Ureter (tissue), 1 donor: ENCODE results near the gene GCK. TPM values are rescaled to one million over a fixed set of nuclear protein-coding genes. Genes with fewer than 3 reads are reported as not detected.
"Not testable (repeated sequence)": the region's sequence is repeated elsewhere in the genome, so short reads cannot be mapped to it uniquely, and the experiment has no call there.

Experiments used
- DNase-seq: peaks from one replicate; pipeline ENCODE4 v3.0.0-alpha.2; 2020; ENCODE audit warnings: low spot score
- total RNA-seq: library from RNA; stranded (reverse); gene quantifications from one replicate; pipeline ENCODE4 v1.2.4, GENCODE V29; 2023
- donor health status: DM: yes; HTN: yes; CAD: no.

The GCK gene
- total RNA-seq, 1 donor from 2014 or later = 0.39 TPM

- DNase-seq = no peak
Observed at GRCh38 chr7:44180631-44181030, 8.6 kb downstream of the GCK start.

- DNase-seq = no peak
Observed at GRCh38 chr7:44177570-44178131, 11.6 kb downstream of the GCK start.

GRCh38 chr7:44176486-44176885 lies 12.8 kb downstream of the GCK start:
- DNase-seq = no peak

DNA sequence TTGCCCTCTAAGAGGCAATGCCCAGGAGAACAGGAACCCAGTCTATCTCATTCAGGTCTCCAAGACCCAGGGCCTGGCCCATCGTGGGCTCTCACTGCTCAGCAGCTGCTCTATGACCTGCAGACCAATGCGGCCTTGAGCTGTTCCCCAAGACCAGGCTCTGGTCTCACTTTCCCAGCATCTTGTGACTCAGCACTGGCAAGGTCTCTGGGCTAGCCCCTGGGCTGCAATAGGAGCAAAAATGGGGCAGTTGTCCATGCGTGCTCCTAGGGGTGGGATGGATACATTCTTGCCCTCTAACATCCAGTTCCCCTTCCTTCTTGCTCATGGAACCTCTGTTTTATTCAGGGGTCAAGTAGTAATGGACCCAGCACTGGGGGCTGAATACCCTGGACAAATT lies 13.5 kb downstream of the GCK start:
- DNase-seq = no peak

DNA sequence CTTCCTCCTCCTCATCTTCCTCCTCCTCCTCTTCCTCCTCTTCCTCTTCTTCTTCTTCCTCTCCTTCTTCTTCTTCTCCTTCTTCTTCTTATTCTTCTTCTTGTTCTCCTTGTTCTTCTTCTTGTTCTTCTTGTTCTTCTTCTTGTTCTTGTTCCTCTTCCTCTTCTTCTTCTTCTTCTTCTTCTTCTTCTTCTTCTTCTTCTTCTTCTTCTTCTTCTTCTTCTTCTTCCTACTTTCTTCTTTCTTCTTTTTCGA lies 14.6 kb downstream of the GCK start:
- not testable (repeated sequence) for DNase-seq

DNA sequence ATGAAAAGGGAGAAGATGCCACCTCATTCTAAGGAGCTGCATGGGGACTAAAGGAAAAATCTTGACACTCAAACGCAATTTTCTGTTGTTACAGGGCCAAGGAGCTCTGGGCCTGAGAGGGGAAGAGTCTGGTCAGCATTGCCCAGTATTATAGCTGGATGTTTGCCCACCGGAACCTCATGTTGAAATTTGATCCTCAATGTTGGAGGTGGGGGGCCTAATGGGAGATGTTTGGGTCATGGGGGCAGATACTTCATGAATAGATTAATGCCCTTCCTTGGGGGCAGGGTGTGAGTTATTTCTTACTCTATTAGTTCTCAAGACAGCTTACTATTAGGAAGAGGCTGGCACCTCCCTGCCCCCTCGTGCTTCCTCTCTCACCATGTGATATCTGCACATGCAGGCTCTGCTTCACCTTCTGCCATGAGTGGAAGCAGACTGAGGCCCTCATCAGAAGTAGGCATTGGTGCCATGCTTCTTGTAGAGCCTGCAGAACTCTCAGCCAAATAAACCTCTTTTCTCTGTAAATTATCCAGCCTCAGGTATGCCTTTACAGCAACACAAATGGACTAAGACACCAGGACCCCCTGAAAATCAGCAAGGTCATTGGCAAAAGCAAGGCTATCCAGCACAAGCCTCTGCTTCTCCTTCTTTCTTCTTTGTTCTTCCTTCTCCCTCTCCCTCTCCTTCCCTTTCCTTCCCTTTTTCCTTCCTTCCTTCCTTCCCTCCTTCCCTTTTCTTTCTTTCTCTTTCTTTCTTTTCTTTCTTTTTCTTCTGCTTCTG lies 15.1 kb downstream of the GCK start:
- DNase-seq = no peak

DNA sequence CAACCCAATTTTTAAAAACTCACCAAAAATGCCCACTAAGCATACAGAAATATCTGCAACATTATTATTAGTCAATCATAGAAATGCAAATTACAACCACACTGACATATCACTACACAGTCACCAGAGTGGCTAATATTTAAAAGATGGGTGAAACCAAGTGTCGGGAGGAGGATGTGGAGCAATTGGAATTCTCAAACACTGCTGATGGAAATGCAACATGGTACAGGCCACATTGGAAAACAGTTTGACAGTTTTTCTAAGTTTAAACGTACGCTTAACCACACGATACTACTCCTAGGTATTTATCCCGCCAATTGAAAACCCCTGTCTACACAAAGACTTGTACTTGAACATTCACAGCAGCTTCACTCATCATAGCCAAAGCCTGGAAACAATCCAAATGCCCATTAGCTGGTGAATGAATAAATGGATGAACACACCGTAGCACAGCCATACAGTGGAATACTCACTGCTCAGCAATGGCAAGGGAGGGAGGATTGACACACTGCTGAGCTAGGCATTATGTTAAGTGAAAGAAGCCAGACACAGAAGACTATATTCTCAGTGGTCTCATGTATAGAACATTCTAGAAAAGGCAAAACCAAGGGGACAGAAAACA lies 16.3 kb downstream of the GCK start:
- DNase-seq = no peak

DNA sequence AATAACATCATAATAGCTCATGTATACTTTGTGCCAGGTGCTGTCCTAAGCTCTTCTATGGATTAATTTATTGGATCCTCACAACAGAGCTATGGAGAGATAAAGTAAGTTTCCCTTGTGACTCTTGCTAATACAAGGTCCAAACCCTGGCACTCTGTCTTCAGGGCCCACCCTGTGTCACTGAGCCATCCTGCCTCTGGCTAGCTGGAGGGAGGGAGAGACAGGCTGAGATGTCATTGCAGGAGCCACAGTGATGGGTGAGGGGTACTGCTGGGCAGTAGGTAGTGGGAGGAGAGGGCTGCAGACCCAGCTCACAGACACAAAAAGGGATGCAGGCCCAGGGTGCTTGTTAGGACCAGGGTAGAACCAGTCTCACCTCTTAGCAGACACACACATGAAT lies 16.9 kb downstream of the GCK start:
- DNase-seq = no peak

DNA sequence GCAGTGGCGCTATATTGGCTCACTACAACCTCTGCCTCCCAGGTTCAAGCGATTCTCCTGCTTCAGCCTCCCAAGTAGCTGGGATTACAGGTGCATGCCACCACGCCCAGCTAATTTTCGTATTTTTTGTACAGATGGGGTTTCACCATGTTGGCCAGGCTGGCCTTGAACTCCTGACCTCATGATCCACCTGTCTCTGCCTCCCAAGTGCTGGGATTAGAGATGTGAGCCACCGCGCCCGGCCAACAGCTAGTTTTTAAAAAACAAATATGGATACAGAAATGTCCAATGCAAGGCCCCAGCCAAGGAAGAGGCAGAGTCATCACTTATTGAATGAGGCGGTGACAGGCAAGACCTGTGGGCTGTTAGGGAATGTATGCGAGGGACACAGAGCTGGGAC lies 17.3 kb downstream of the GCK start:
- not testable (repeated sequence) for DNase-seq

DNA sequence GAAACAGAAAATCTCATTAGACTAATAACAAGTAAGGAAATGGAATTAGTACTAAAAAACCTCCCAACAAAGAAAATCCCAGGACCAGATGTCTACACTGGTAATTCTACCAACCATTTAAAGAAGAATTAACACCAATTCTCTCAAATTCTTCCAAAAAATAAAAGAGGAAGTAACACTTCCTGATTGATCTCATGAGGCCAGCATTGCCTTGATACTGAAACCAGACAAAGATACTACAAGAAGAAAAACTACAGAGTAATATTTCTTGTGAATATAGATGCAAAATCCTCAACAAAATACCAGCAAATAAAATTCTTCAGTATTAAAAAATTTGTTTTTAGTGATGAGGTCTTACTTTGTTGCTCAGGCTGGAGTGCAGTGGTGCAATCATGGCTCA lies 21.3 kb downstream of the GCK start:
- no peak for DNase-seq

DNA sequence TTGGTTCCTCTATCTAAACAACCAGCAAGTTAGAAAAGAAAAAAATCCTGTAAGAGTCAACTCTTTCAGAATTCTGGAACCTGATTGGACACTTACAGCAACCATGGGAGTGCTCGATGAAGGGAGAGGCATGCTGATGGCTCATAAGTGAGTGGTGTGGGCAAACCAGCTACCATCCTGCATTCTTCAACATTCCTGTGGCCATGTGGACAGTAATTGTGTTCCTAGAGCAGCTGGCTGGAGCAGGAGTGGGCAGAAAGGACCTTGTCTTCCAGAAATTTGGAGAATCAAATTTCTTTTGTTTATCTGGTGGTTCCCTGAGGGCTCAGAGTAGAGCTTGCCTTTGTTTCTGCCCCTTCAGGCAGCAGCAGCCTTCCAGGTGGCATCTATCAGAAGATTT lies 25.6 kb downstream of the GCK start:
- DNase-seq = no peak

- DNase-seq = no peak
Observed at GRCh38 chr7:44162785-44163395, 26.3 kb downstream of the GCK start.

DNA sequence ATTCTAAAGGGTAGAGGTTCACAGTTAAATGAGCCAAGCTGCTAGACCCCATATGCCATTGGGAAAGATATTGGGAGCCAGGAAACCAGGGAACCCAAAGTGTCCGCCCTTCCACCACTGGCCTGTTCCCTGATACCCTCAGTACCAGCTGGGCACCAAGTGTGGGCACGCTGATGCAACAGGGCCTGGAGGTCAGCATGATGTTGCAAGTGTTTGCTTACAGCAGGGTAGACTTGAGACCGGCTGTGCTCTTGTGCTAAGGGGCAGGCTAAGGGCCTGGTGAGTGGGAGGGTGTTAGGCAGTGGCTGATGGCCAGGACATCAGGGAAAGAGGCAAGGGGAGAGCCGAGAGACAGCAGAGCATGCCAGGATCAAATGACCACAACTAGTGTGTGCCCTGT lies 27.1 kb downstream of the GCK start:
- no peak for DNase-seq

- DNase-seq = no peak
Observed at GRCh38 chr7:44161371-44161770, 27.9 kb downstream of the GCK start.

DNA sequence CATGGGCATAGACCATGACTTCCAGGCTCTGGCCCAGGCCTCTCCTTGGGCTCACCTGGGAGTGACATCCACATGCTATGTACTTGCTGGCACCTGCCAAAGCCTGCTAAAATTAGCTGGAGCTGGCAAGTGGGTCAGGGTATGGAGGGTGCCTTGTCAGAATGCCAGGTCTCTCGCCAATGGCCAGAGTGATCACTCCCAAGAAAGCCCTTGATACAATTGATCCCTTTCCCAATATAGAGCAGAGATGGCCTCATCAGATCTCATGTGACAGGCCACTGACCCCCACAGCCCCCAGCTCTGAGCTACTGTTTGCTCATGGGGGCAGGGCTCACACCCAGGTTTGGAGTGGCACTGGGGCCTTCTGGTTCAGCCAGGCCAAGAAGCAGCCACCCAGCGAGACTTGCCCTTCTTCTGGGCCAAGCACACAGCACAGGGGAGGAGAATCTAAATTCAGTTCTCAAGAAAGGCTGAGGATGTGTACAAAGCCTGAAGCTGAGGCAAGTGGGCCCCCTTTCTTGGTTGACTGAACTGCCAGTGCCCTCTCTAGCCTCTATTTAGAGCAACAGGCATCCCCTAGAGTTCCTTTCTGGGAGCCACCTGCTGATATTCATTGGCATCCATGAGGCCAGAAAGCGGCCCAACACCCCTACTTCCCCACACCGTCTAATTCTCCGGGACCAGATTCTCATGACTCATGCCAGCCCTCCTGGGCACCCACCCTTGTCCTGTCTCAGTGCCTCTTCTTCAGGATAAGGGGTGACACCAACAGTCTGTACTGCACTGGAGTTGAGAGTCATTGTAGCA lies 29.2 kb downstream of the GCK start:
- DNase-seq = no peak

- no peak for DNase-seq
Observed at GRCh38 chr7:44158873-44159631, 30.2 kb downstream of the GCK start.

DNA sequence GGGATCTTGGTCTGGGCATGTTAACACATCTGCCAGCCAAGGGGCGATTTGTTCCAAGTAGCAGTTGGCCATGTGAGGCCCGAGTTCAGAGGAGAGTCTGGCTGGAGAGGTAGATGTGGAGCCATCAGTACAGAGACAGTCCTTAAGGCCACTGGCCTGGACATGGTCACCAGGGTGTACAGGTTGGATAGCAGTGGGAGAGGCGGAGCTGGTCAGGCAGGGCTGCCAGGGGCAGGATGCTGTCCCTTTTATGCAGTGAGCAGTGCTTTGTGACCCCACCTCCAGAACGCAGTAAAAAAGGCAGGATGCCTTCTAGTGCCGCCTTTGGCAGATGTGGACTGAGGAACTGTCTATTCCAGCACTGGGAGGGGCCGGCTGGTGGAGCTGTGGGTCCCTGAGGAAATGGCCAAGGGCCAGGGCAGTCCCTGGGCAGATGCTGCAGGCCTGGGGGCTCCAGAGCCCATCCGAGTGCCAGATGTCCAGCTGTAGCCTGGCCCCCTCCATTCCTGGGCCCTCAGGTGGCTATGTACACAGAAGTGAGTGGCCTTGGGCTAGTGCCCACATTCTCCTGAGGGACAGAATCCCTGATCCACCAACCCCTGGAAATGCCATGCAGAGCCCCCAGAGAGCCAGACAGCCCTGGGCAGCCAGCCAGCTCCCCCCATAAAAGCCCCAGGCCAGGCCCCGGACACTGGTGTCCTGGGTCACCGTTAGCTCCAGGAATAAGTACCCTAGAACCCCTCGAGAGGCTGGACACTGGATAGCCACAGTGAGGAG lies 31.0 kb downstream of the GCK start:
- no peak for DNase-seq

GRCh38 chr7:44157116-44158080 lies 31.8 kb downstream of the GCK start:
- DNase-seq = no peak

- DNase-seq = no peak
Observed at GRCh38 chr7:44156453-44157010, 32.7 kb downstream of the GCK start.
